Testis (tissue), 2 donors: Measurements from ENCODE around the gene CDC42EP4.

Experiments used
- CTCF ChIP-seq, 3 experiments: fragments of 450-650 bp in 2 of 3; fragments of 200-600 bp in 1 of 3; sonication (generic) in 1 of 3; IDR thresholded peaks; one replicate each; pipeline ENCODE4 v1.5.1; 2016 to 2019; ENCODE audit warnings: antibody characterized with exemption in 3 of 3, mild to moderate bottlenecking in 2 of 3, moderate library complexity in 1 of 3
- POLR2A ChIP-seq: fragments of 450-650 bp; IDR thresholded peaks from one replicate; pipeline ENCODE4 v1.6.1; 2017; ENCODE audit warnings: antibody characterized with exemption, mild to moderate bottlenecking, moderate library complexity

GRCh38 chr17:73341350-73342049 lies 29.7 kb upstream of the CDC42EP4 start:
- no peak for TF ChIP-seq CTCF (IDR thresholded peaks at IDR 0.05)
- TF ChIP-seq POLR2A, result no peak
